G401 (cell line): ENCODE data around the gene SLC44A5. TPM values are rescaled to one million over a fixed set of nuclear protein-coding genes. Genes with fewer than 3 reads are reported as not detected.
"Not testable (repeated sequence)": the region's sequence is repeated elsewhere in the genome, so short reads cannot be mapped to it uniquely, and the experiment has no call there.

Experiments
- DNase-seq: peaks from one replicate; pipeline ENCODE4 v3.0.0-alpha.2; 2015; ENCODE audit warnings: low spot score
- in situ Hi-C: cut with HindIII; loops from 2 replicates; pipeline ENCODE4 v1.10.0; 2016; ENCODE audit warnings: low sequenced_read_pairs, mixed read lengths
- total RNA-seq: library from RNA; depleted of rRNA; stranded (reverse); fragments of >200 nt; shearing (Covaris generic); gene quantifications from 2 replicates; pipeline ENCODE4 v1.2.3, GENCODE V29; 2014

The SLC44A5 gene
- total RNA-seq, 1 experiment from 2014 or later, result not detected

DNA sequence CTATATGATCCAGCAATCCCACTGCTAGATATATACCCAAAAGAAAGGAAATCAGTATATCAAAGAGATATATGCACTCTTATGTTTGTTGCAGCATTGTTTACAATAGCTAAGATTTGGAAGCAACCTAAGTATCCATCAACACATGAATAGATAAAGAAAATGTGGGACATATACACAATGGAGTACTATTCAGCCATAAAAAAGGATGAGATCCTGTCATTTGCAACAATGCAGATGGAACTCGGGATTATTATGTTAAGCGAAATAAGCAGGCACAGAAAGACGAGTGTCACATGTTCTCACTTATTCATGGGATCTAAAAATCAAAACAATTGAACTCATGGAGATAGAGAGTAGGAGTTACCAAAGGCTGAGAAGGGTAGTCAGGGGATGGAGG, 17.5 kb downstream of the SLC44A5 start:
- in situ Hi-C loops, DNase-seq: not testable (repeated sequence)

DNA sequence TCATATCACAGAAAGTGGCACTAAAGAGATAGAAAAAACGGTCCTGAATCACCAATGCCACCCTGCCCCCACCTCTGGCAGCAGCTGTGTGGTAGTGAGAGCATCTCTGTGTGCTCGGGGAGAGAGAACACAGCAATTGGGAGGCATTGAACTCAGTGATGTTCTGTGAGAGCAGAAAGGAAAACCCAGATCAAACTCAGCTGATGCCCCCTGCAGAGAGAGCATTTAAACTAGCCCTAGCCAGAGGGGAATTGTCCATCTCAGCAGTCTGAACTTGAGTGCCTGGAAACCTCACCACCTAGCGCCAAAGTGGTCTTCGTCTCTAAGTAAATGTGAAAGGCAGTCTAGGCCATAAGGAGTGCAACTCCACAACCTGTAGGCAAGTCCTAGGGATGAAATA, 21.3 kb downstream of the SLC44A5 start:
- in situ Hi-C loops, result no loop called here
- no peak for DNase-seq

DNA sequence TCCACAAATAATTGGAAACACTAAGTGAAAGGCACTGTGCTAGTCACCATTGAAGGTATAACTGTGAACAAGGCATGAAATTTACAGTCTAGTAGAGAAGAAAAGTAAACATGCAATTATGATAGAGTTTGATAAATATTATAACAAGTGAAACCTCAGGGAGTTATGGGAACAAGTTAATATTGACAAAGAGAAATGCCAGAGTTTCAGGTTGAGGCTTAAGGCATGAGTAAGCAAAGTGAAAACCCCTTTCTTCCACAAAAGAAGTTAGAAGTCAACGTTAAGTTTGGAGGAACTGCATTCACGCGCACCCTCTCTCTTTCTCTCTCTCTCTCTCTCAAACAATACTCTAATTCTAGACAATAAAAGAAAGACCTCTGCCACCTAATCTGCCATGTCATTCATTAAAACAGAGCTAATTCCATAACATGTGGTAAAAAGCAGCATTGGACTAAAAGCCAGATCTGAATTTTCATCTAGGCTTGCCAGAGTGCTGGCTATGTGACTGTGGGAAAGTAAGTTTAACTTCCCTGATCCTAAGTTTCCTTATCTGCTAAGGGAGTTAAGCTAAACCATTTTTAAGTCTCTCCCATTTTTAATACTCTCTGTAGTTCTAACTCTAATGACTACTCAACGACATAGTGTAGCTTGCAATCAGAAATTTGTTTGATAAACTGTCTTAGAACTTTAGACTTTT, 22.0 kb downstream of the SLC44A5 start:
- no peak for DNase-seq
- in situ Hi-C loops, result no loop called here

DNA sequence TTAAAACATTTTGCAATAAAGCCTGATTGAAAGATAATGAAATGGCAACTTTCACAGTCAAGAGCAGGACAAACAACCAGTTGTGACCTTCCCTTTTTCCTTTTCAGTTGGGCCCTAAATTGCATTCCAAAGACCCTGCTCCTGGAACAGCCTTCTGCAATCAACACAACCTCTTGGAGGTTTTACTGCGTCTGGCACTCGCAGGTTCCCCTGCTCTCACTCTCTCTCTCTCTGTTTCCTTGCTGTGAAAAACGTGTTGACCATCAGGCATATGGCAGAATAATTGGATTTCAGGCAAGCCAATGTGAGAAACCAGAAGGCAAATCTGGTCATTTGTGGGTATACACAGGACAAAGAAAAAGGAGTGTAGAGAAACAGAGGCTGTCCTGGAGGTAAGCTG, 23.2 kb downstream of the SLC44A5 start:
- in situ Hi-C loops, result no loop called here
- DNase-seq, result no peak

DNA sequence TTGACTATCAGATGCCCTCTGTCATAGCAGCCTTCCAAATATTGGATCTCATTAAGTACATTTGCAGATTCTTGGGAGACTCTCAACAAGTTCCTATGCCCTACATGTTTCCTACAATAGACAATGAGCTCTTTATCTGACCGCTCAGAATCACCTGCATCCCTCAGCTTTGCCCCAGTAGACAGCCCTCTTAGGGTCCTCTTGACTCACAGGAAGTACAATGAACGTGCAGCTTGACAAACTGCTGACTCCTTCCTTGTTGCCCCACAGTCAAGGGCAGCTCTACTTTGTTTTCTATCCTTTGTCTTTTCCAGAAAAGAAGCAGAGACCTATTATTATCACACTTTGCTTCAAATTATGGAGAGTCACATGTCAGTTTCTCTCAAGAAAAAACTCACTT, 27.6 kb downstream of the SLC44A5 start:
- DNase-seq, result no peak
- in situ Hi-C loops, result no loop called here

DNA sequence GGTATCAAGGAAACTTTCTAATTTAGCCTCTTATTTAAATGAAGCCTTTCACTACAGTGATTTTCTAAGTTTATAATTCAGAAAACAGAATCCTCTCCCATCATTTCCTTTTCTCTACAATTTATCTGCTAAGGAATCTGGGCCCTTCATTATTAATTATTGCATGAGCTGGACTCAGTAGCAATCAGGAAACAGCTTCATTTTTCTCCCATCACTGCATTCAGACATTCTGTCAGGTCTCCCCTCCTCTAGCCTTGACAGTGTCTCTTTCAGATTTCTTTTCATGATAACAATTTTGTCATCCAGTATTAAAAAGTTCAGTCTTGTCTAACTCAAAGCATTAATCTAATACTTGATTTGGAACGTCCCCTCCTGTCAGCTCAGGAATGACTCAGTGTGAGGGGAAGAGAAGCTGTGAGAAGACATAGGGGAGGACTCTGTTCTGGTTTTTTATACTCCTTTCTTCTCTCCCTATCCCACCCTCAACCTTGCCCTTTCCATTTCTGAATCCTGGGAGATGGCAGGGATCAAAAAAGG, 28.1 kb downstream of the SLC44A5 start:
- in situ Hi-C loops, result no loop called here
- DNase-seq, result no peak

DNA sequence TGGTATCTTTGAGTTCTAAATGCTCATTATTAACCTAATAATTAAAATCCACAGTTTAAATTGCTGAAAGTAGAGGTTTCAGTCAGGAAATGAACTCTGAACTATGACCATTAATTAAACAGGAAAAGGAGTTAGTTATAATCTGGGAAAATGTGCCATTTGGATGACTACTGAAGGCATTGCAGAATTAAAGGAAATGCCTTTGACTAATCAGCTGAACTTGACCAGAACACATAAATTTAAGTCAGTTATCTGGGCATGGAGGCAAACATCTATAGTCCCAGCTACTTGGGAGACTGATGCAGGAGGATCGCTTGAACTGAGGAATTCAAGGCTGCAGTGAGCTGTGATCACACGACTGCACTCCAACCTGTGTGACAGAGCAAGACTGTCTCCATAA, 31.9 kb downstream of the SLC44A5 start:
- no peak for DNase-seq

DNA sequence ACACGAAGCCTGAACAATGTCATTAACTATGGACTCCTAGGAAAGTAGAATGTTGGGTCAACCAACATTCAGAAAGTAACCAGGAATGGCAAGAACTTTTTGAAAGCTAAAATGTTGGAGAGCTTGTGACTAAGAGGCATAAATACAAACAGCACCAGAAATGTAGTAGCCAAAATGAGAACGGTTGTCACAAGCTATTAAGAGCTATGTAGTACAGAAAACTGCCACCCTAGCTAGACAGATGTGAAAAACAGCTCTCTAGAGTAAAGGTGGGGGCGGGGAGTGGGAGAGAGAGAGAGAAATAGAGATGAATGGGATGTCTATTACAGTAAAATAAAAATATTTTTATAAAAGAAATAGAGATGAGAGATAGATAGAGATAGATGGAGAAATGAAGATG, 35.1 kb downstream of the SLC44A5 start:
- no peak for DNase-seq
- in situ Hi-C loops, result no loop called here

More for the DNA sequence above, 31.9 kb downstream of the SLC44A5 start:
- in situ Hi-C loops, result no loop called here

DNA sequence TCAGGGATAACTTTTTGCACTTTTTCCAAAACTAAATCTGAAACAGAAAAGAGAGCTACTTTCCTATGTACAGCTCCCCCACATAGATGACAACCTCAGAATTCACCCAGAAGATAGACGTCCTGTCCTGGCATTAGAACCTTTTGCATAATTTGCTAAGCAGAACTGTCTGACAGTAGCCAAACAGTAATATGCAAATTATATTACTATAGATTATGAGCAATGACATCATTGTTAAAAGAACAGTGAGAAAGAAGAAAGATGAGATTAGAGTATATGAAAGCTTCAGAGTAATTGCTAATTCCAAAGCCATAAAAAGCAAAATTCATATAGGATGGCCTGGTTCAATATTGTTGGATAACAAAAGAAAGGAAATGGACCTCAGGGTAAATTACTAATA, 43.7 kb downstream of the SLC44A5 start:
- no peak for DNase-seq
- in situ Hi-C loops, result no loop called here

DNA sequence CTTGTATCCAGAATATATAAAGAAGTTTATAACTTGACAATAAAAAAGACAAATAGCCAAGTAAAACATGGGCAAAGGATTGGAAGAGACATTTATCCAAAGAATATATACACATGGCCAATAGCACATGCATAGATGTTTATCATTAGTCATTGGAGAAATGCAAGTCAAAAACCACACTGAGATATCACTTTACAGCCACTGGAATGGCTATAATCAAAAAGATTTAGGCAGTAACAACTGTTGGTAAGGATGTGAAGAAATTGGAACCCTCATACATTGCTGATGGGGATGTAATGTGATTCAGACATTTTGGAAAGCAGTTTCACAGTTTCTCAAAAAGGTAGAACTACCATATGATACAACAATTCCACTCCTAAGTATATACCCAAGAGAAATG, 51.1 kb downstream of the SLC44A5 start:
- DNase-seq, result no peak

DNA sequence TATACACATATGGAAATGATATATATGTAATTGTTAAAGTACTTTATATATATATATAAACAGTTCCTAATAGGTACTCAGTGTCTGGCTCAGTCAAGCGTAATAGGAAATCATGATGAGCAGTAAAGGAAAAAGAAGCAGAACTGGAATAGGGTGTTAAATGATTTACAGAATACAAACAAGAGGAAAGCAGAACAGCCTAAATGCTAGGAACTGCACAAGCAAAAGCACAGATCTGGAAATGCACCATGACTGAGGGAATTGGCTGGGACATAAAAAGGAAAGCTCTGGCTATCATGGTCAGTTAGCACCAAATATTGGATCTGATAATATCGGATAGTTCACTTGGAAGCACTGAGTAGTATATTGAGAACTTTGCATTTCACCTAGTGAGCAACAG, 51.8 kb downstream of the SLC44A5 start:
- DNase-seq, result no peak
- in situ Hi-C loops, result no loop called here

More for the DNA sequence above, 51.1 kb downstream of the SLC44A5 start:
- in situ Hi-C loops, result no loop called here

DNA sequence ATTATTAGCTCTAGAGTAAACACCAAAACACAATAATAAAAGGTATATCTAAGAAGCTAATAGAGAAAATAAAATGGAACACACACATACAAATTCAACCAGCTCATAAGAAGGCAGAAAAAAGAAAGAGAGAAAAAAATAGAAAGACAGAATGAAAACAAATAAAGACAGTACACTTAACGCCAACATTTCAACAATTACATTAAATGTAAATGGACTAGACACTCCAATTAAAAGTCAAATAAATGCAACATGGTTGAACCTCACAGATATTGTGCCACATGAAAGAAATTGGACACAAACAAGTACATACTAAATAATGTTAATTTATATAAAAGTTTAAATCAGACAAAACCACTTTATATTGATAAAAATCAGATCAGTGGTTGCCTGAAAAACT, 56.0 kb downstream of the SLC44A5 start:
- in situ Hi-C loops, result no loop called here
- no peak for DNase-seq

DNA sequence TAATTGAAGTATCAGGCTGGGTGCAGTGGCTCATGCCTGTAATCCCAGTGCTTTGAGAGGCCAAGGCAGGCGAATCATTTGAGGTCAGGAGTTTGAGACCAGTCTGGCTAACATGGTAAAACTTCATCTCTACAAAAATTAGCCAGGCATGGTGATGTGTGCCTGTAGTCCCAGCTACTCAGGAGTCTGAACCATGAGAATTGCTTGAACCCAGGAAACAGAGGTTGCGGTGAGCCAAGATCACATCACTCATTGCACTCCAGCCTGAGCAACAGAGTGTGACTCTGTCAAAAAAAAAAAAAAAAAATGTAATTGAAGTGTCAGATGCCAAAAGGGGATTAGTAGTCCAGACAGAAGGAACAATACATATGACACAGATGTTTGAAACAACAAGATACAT, 56.7 kb downstream of the SLC44A5 start:
- in situ Hi-C loops, result no loop called here
- no peak for DNase-seq

DNA sequence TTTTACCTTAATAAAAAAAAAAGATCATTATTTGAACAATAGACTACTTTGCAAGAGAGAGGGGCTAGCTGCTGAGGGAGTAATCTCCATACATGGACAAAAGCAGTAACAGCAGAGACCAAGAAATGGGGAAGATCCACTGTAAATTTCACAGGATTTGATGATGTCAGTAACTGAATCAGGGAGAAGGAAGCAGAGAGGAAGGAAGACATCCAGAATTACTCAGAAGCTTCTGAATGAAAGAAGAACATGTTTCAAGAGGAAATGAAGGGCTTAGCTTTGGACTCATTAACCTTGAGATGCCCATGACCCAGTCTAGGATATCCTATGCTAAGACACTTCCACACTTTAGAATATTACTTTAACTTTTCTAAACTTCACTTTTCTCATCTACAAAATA, 60.4 kb downstream of the SLC44A5 start:
- in situ Hi-C loops, result no loop called here

DNA sequence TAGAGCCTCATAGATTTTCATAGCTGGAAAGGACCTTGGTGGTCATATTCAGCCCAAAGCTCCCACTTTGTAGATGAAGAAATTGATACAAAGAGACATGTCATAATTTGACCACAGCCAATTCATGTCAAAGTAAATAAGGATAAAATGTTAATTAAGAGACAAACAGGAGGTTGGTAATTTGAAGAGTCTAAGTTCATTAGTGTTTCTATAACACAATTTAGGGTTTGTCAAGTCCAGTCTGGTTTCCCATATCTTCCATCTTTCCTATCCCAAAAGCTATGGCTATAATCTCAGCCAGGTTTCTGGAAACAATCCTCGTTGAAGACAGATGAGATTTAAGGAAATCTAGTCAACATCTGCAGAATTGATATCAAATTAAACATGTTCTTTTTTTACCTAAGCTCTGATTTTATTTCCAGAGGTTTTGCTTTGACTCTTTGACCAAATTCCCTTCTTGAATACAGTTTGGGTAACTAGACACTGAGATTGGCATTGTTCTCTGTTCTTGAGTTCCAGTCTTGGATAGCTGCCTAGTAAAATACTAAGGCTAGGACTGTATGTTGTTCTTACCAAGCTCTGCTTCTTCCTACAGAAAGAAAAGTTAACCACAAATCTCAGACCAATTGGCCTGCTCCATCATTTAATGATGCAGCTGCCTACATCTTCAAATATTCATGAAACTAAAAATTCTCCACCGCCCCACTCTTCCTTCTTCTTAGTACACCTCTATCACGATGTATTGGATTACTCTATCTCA, 62.0 kb downstream of the SLC44A5 start:
- in situ Hi-C loops, result no loop called here
- no peak for DNase-seq

More for the DNA sequence above, 60.4 kb downstream of the SLC44A5 start:
- no peak for DNase-seq

DNA sequence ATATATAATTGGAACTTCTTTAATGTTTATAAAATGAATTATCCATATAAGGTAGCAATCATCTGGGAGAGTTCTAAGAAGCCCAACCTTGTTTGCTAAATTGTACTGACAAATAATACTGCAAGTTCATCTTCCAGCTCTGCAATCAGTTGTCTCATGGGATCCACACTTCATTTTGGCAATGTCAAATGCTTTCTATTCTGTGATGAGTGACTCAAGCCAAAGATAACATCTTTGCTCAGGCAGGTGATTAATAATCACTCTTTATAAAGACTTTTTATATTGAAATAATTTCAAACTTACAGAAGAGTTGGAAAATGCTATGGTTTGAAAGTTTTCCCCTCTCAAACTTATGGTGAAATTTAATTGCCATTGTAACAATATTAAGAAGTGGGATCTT, 67.2 kb downstream of the SLC44A5 start:
- in situ Hi-C loops, result no loop called here
- no peak for DNase-seq

DNA sequence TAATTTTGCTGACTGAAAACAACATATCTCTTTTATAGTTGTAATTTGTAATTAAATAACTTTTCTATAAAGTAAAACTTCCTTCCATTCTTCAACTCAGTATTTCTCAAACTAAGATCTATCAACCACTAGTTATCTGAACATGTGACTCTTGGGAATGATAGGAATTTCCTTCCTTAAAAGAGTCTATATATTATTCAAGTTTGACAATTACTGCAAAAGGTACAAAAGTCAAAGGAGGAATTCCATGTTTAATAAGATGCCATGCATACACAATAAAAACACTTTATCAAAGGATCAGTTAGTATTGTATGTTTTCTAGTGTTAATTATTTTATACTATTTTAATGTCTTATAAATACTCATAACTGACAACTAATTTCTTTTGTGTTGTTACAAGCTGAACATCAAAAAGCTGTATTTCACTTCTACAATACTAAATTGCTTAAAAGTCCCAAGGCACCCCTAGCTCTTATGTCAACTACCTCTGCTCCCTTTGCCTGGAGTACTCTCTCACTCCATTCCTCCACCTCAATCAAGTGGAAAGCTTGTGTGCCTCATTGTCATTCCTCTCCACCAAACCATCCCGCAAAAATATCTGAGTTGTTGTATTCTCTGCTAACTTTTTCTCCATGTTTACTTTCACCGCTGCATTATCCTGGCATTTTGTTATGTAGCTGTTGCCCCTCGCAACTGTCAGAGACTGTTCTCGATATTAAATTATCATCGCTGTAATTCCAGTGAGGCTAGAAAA, 67.9 kb downstream of the SLC44A5 start:
- DNase-seq, result no peak
- in situ Hi-C loops, result no loop called here

DNA sequence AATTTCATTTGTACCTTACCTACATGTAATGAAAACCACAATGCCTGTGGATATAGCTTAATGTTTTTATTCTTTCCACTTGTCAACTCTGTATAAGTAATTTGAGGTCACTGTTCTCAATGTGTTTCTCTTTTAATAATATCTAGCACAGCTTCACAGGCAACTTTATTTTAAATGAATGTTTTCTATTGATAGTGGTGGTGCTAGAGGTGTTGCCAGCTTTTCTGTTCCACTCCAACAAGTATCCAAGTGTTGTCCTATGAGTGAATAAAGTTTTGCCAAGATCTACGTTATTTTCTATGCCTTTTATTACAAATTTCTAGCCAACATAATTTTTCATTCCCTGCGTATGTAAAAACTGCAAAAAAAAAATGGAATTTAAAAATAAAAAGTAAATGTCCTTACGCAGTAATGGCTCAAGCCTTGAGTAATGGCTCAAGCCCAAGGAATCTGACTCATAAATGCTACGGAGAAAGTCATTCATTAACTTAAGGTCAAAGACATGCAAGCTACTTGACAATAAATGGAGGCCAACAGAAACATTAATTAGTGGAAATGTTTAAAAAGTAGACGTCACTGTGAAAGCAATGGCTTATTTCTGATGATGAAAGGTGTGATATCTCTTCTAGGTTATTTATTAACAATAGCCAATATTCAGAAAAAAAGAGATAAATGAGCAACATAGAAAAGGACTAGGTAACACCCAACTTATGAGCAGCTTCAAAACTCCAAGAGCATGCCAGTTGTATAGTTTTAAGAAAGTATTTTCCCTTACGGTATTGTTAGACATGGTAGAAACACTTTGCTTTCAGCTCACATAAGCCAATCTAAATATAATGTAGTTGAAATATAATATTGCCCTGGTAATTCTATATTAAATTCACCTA, 71.4 kb downstream of the SLC44A5 start:
- no peak for DNase-seq
- in situ Hi-C loops, result no loop called here

DNA sequence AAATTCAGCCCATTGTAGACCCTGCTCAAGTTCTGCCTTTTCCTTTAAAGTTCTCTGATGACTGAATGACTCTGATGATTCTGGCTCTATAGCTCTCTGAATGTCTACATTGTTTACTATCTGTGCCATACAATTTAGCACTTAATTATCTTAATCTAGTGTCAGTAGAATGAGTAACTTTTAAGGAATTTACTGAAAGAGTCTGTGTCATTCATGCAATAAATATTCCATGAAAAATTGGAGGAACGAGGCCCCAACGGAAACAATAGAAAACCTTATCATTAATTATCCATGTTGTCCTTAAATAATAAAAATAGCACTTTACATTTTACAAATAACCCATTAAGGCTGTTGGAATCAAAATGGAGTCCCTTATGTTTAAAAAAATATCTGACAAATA, 77.8 kb downstream of the SLC44A5 start:
- DNase-seq, result no peak
- in situ Hi-C loops, result no loop called here
